Stimulated activated naive CD8-positive, alpha-beta T cell treated with anti-CD3 and anti-CD28 coated beads, Interleukin-15, Interleukin-2, amounts not matched to agents 100 U/mL and 50 U/mL, for 24 hours (primary cell): ENCODE measurements around the gene ELMO2.

Experiments used
- ATAC-seq: fragments of 150-1000 bp; cut with Tn5 transposase; one replicate; pipeline ENCODE4 v1.10.0; 2021
- DNase-seq: peaks from one replicate; pipeline ENCODE4 v3.0.0; 2021

Gene ELMO2, protein sequence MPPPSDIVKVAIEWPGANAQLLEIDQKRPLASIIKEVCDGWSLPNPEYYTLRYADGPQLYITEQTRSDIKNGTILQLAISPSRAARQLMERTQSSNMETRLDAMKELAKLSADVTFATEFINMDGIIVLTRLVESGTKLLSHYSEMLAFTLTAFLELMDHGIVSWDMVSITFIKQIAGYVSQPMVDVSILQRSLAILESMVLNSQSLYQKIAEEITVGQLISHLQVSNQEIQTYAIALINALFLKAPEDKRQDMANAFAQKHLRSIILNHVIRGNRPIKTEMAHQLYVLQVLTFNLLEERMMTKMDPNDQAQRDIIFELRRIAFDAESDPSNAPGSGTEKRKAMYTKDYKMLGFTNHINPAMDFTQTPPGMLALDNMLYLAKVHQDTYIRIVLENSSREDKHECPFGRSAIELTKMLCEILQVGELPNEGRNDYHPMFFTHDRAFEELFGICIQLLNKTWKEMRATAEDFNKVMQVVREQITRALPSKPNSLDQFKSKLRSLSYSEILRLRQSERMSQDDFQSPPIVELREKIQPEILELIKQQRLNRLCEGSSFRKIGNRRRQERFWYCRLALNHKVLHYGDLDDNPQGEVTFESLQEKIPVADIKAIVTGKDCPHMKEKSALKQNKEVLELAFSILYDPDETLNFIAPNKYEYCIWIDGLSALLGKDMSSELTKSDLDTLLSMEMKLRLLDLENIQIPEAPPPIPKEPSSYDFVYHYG

DNA sequence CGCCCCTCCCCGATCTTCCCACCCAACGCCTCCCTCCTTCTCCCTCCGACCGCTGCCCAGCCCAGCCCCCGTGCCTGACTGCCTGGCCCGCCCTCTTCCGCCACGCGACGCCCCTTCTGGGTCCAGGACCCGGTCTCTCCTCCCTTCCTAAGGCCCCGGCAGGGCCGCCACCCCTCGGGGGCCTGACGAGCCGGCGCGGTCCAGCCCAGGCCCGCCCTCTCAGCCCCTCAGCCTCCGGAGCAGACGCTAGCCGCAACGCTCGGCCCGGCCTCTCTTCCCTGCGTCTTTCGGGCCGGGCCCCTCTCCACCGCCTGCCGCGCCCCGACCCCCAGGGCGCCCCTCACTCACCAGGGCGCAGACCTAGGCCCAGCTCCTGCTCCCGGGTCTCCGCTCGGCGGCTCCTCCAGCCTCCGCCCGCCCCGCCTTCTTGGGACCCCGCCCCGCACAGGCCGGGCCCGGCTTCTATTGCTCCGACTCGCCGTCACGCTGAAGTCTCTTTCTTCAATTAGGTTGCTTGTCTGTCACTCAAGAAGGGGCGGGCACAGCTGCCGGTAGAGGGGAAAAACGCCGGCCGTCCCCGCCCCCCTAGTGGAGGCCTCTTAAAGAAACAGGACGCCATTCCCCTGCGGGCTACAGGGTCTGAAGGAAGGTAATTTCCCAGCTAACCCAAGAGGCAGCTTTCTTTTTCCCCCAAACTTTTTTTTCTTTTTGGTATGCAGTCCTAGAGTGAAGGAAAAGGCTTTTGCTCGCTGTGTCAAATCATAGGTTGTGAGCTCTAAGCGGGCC lies at the start of gene ELMO2:
ELMO2 (minus strand) TSS at position 416 of the 786 bp plus-strand sequence. CDS start 12,133 bp downstream, outside the sequence.
- ATAC-seq = peak; percentile 90

GRCh38 chr20:46455729-46456128 lies 49.3 kb upstream of the ELMO2 start:
- DNase-seq (no peak), ATAC-seq (no peak)

More for the DNA sequence above, at the start of gene ELMO2:
- peak; percentile 96 for DNase-seq

DNA sequence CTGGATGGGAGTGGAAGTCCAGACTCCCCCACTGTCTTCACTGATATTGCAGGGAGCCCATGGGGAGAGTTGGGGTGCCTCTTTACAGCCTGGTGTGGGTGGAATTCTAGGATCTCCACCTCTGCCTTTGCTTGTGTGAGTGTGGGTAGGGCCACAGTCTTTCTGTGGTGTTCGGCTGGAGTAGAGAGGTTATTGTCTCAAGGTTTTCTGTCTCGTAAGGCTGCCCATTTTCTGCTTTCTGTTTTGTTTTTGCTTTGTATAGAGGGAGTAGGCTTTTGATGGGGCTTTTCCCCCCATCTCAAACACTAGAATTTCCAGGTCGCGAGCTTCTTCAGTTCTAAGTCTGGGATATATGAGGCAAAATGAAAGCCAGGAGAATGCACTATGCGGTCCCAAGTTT lies 40.4 kb upstream of the ELMO2 start:
- DNase-seq (no peak), ATAC-seq (no peak)

DNA sequence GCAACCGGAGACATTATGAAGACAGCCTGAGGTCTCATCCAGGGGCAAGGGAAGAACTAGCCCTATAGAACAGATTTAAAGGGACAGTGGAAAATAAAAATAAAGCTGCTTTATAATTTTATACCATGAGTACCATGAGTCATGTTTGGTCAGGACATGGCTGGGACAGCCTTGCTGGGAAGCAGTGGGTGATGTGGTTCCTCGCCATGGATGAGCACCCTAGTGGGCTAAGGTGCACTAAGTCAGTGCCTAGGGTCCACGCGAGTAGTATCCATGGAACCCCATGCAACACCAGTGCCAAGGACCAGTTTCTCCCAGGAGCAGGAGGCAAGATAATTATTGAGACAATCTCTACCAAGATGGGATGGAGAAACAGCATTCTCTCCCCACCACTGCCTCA lies 33.4 kb upstream of the ELMO2 start:
- ATAC-seq (no peak), DNase-seq (no peak)

- DNase-seq = no peak
- ATAC-seq = no peak
Observed at GRCh38 chr20:46438156-46438750, 31.8 kb upstream of the ELMO2 start.

DNA sequence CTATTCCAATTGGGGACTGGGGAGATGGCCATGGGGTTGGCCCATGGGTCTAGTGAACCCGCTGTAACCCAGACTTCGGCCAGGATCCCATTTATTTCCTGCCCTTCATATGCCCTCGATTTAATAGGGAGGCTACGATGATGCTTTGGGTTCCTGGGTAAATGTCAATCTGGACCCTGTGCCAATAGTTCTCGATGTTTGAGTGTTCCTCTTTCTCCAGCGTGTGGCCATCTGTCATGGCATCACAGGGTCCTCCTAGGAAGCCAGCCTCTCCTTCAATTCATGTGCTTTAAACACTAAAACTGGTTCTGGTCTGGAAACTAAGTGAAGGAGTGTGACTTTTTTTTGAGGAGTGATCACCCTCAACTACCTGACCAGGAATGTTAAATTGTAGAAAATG lies 28.7 kb upstream of the ELMO2 start:
- no peak for ATAC-seq

DNA sequence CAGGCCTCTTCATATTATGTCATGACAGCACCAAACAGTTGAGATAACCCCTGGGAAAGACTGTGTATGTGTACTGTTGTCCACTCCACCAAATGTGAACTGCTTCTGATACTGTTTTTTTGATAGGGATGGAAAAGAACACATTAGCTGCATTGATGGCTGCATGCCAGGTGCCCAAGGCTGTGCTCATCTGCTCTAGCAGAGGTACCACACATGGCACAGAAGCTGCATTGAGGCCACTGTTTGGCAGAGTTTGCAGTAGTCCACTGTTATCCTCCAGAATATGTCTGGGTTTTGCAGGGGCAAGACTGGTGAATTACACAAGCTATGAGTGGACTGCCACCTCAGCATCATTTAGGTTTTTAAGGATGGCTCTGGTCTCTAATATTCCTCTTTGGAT lies 28.2 kb upstream of the ELMO2 start:
- no peak for ATAC-seq

More for the DNA sequence above, 28.7 kb upstream of the ELMO2 start:
- DNase-seq = no peak

DNA sequence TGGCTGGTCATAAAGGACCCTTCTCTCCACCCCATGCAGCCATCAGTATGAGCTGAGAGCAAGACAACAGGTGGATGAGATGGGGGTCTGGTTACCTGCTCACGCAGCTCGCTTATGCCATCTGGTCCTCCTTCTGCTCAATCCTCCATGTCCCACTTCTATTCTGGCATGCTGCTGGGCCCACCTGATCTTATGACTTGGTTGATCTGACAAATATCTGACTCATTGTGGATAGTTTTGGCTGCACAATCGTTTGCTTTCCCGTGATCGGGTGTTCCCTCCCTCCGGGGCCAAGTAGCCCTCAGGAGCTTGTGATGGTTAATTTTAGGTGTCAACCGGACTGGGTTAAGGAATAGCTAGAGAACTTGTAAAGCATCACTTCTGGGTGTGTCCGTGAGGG lies 26.6 kb upstream of the ELMO2 start:
- no peak for ATAC-seq
- no peak for DNase-seq

More for the DNA sequence above, 28.2 kb upstream of the ELMO2 start:
- DNase-seq = no peak

DNA sequence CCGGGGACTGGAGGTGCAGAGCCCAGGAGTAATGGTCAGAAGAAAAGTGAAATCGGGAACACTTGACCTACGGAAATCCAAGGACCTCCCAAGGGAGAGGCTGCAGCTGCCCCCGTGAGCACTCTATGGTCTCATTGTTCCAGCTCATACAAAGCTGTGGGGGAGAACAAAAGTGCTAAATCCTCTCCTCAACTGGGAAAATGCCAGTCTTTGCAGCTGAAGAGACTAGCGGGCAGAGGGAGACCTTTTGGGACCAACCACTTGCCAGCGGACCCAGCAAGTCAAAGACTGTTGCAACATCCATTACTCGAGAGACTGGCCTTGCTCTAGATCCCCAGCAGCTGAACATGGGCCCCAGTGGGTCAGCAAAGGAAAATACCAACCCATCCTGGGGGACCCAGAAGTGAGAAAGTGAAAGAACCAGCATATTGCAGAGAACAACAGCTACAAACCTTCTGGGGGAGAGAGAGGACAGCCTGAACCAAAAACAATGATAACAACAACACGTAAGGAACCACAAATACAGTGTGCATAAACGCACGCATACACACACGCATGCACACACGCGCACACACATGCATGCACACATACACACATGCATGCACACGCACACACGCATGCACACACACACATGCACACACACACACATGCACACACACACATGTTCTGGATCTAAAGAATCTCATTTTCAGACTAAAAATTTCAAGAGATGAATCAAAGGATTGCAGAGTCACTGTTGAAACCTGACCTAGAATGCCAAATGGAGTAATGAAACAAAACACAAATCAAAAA lies 24.7 kb upstream of the ELMO2 start:
- DNase-seq (no peak), ATAC-seq (no peak)

DNA sequence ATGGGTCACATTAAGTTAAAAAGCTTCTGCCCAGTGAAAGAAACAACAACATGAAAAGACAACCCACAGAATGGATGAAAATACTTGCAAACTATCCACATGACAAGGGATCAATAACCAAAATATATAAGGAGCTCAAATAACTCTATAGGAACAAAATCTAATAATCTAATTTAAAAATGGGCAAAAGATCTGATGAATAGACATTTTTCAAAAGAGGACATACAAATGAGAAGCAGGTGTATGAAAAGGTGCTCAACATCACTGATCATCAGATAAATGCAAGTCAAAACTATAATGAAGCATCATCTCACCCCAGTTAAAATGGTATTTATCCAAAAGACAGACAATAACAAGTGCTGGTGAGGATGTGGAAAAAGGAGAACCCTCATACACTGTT lies 21.0 kb upstream of the ELMO2 start:
- no peak for DNase-seq
- no peak for ATAC-seq

GRCh38 chr20:46423882-46424482 lies 17.6 kb upstream of the ELMO2 start:
- DNase-seq = no peak
- no peak for ATAC-seq

GRCh38 chr20:46423342-46423741 lies 16.9 kb upstream of the ELMO2 start:
- DNase-seq = no peak
- no peak for ATAC-seq

DNA sequence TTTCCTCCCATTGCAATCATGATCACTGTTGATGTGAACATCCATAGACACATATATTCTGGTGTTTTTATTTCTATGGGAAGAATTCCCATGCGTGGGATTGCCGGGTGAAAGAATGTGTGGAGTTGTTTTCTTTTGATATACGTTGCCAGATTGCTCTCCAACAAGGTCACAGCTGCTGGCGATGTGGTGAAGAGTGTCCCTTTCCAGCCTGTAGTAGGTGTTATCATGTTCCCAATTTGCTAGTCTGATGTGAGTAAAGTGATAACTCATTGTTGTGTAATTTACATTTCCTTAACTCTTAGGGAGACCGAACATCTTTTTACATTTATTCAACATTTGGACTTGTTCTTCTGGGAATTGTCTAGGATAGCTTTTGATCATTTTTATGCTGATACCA lies 14.5 kb upstream of the ELMO2 start:
- DNase-seq (no peak), ATAC-seq (no peak)

DNA sequence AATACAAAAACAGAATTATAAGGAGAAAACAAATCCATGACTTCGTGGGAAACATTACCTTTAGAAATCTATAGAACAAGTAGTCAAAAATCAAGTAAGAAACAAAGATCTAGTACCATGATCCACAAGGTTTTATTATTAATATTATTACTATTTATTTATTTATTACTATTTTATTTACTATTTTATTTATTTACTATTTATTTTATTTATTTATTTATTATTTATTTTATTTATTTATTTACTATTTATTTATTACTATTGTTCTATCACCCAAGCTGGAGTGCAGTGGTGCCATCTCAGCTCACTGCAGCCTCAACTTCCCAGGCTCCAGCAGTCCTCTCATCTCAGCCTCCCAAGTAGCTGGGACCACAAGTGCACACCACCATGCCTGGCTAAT lies 13.5 kb upstream of the ELMO2 start:
- DNase-seq (no peak), ATAC-seq (no peak)

GRCh38 chr20:46416839-46417238 lies 10.4 kb upstream of the ELMO2 start:
- DNase-seq = no peak

DNA sequence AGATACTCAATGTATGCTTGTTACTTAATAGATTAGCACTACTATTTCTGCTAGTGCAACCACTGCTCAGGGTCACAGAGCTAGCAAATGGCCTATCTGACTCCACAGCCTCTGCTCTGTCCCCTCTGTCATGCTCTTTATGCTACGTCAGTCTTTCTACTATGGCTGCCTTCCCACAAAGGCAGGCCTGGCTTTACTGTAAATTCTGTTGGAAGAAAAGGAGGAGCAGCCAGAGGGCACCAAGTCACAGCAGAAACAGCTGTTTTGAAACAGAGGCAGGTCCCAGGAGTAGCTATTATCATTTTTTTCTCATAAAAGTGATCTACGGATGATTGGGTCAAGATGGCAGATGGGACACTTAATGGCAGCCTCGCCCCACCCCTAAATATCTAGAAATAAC lies 10.0 kb upstream of the ELMO2 start:
- ATAC-seq (no peak), DNase-seq (no peak)

More at GRCh38 chr20:46416839-46417238, 10.4 kb upstream of the ELMO2 start:
- no peak for ATAC-seq

- no peak for ATAC-seq
- no peak for DNase-seq
Observed at GRCh38 chr20:46415773-46416172, 9.4 kb upstream of the ELMO2 start.

GRCh38 chr20:46414608-46415007 lies 8.2 kb upstream of the ELMO2 start:
- DNase-seq (no peak), ATAC-seq (no peak)

DNA sequence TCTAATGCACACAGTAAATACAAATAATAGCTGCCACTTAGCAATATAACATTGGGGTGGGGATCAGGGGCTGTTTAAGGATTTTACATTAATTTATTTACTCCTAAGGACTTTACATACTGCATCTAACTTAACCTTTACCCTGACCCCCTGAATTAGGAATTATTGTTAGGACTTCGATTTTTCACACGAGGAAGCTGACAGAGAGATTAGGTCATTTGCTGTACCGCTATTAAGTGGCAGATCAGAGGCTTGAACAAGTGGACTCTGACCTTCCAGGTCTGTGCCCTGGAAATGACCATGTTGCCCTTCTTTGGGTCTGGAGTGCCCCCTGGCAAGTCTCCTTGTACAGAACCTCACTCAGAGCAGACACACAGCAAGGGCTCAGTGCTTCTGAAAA lies 5.2 kb upstream of the ELMO2 start:
- DNase-seq (no peak), ATAC-seq (no peak)

GRCh38 chr20:46408281-46408731 lies 1.9 kb upstream of the ELMO2 start:
- ATAC-seq (no peak), DNase-seq (no peak)

- no peak for ATAC-seq
Observed at GRCh38 chr20:46407671-46407996, 1.2 kb upstream of the ELMO2 start.

More at GRCh38 chr20:46407671-46407996, 1.2 kb upstream of the ELMO2 start:
- DNase-seq = no peak
